ENCODE results near the gene ZNF12. TPM values are rescaled to one million over a fixed set of nuclear protein-coding genes. Genes with fewer than 3 reads are reported as not detected.
"Not testable (repeated sequence)": the region's sequence is repeated elsewhere in the genome, so short reads cannot be mapped to it uniquely, and the experiment has no call there.

Gene ZNF12
- total and polyA plus RNA-seq, 2 of the 8 experiments (the other 6 are each of a cell fraction or from before 2014, with no cell fraction given) = 6.7 to 16.2 TPM

- H4K5ac ChIP-seq (ENCODE audit: insufficient read length, low read depth, low read length); H3K23me2 ChIP-seq (ENCODE audit: low read depth, low read length); FAIRE-seq: not testable (repeated sequence)
These were observed 19.6 kb upstream of the ZNF12 start for GRCh38 chr7:6726341-6726740.

More at GRCh38 chr7:6726341-6726740, 19.6 kb upstream of the ZNF12 start:
- H3K18ac ChIP-seq (ENCODE audit: extremely low read depth, low read length); H3K27ac ChIP-seq (ENCODE audit: low read depth, low read length); DNase-seq (ENCODE audit: low read depth in 1 of 2, low spot score in 2 of 2); CTCF ChIA-PET (ENCODE audit: partially characterized antibody); H3K27me3 ChIP-seq (replicated peaks in 1 of 4; ENCODE audit: control insufficient read depth in 3 of 4, extremely low read depth in 1 of 4, insufficient read depth in 3 of 4, low read length in 3 of 4); H3K9me3 ChIP-seq (ENCODE audit: insufficient read depth in 2 of 2, low read depth in 1 of 2, low read length in 1 of 2); H3K4me1 ChIP-seq (replicated peaks in 1 of 4; ENCODE audit: control insufficient read depth in 3 of 4, insufficient read depth in 4 of 4, low read length in 3 of 4); H3K4ac ChIP-seq (replicated peaks; ENCODE audit: insufficient read length, low read depth, low read length); H3K79me1 ChIP-seq (ENCODE audit: low read depth, low read length); H2AFZ ChIP-seq (ENCODE audit: low read length); H3K4me2 ChIP-seq (ENCODE audit: insufficient read depth in 1 of 2, low read depth in 2 of 2, low read length in 2 of 2); H3K14ac ChIP-seq (ENCODE audit: insufficient read length); H2BK12ac ChIP-seq (ENCODE audit: low read depth, low read length); H4K91ac ChIP-seq (replicated peaks; ENCODE audit: insufficient read length, low read length); H2BK120ac ChIP-seq (replicated peaks; ENCODE audit: low read depth, low read length); H4K8ac ChIP-seq (ENCODE audit: extremely low read depth, insufficient read depth, low read length); H3K23ac ChIP-seq (ENCODE audit: insufficient read length); H3K56ac ChIP-seq (replicated peaks; ENCODE audit: insufficient read length, low read depth, low read length); H2AK5ac ChIP-seq (ENCODE audit: low read depth, low read length); H2BK5ac ChIP-seq (ENCODE audit: low read depth, low read length); H3K9ac ChIP-seq (replicated peaks in 1 of 4; ENCODE audit: extremely low read depth in 1 of 4, low read depth in 3 of 4, low read length in 3 of 4); H3K36me3 ChIP-seq (ENCODE audit: control insufficient read depth in 2 of 4, insufficient read depth in 4 of 4, low read length in 3 of 4); H2BK15ac ChIP-seq (ENCODE audit: low read length); POLR2A ChIA-PET (ENCODE audit: partially characterized antibody); H4K20me1 ChIP-seq (replicated peaks in 1 of 2; ENCODE audit: control insufficient read depth in 1 of 2, insufficient read depth in 2 of 2, low read length in 2 of 2); H2BK20ac ChIP-seq (ENCODE audit: low read length); H3K4me3 ChIP-seq (ENCODE audit: extremely low read depth in 1 of 4, insufficient read depth in 2 of 4, low read depth in 3 of 4, low read length in 4 of 4): not testable (repeated sequence)
- peaks cover 0 to 15% of the 10 kb centered on the region in 2 experiments; a peak in 2 of 4 replicates for H3K79me2 ChIP-seq (ENCODE audit: control insufficient read depth in 1 of 2, insufficient read depth in 2 of 2, low read length in 2 of 2)
- WGBS, 2 experiments (ENCODE audit: extremely low coverage in 1 of 2, insufficient coverage in 1 of 2, insufficient read length in 1 of 2, insufficient replicate concordance in 2 of 2, low coverage in 1 of 2, low lambda C conversion rate in 2 of 2, missing lambda C conversion rate in 1 of 2) = 92% methylated on average over 5 of the region's 5 CpGs; no CpG with 5 or more reads in 1 of the 2 experiments

Data from H1 (cell line).